ENCODE measurements around the gene WASF3. TPM values are rescaled to one million over a fixed set of nuclear protein-coding genes. Genes with fewer than 3 reads are reported as not detected.

WASF3 gene
- total RNA-seq, 2 donors from 2014 or later, result 11.8 to 14.4 TPM

DNA sequence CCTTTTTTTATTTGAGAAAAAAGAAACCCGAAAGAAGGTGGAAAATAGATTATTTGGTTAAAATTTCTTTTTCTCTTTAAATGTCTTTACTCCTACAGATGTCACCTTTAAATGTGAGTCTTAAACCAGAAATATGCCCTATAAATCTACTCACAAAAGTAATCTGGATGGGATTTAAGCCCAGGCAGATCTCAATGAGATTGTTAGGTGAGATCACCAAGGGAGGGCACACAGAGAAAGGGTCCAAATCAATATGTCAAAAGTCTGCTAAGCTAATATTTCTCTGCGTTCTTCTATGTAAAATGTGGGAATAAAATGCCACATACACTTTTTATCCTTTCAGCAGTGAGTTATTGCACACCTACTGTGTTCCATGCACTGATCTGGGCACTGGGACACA lies 32.9 kb downstream of the WASF3 start:
- TF ChIP-seq, protein P1, sequence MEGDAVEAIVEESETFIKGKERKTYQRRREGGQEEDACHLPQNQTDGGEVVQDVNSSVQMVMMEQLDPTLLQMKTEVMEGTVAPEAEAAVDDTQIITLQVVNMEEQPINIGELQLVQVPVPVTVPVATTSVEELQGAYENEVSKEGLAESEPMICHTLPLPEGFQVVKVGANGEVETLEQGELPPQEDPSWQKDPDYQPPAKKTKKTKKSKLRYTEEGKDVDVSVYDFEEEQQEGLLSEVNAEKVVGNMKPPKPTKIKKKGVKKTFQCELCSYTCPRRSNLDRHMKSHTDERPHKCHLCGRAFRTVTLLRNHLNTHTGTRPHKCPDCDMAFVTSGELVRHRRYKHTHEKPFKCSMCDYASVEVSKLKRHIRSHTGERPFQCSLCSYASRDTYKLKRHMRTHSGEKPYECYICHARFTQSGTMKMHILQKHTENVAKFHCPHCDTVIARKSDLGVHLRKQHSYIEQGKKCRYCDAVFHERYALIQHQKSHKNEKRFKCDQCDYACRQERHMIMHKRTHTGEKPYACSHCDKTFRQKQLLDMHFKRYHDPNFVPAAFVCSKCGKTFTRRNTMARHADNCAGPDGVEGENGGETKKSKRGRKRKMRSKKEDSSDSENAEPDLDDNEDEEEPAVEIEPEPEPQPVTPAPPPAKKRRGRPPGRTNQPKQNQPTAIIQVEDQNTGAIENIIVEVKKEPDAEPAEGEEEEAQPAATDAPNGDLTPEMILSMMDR (IDR thresholded peaks at IDR 0.05), result no peak
- no peak for DNase-seq (ENCODE audit: low spot score)
- no peak overlapping the region for H3K27ac ChIP-seq

DNA sequence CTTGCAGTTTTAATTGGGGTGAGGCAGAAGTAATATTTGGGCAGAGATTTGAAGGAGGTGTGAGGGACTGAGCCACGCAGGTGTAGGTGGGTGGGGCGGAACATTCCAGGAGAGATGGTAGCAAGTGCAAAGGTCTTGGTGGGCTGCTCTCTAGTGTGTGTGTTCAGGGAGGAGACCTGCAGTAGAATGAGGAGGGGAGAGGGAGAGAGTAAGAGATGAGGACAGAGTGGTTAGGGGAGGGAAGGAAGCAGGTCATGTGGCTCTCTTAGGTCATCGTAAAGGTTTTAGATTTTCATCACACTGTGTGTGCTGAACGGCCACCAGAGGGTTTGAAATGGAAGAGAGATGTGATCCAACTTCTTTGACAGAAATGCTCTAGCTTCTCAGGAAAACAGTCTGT lies 33.5 kb downstream of the WASF3 start:
- no peaks in the 10 kb centered on the region for H3K9me3 ChIP-seq
- H3K36me3 ChIP-seq, result no peaks in the 10 kb centered on the region
- DNase-seq (ENCODE audit: low spot score), result no peak
- H3K27me3 ChIP-seq, result no peaks in the 10 kb centered on the region
- H3K27ac ChIP-seq, result no peak overlapping the region
- H3K4me3 ChIP-seq, result no peak overlapping the region
- no peaks in the 10 kb centered on the region for H3K4me1 ChIP-seq
- TF ChIP-seq, protein P1 (IDR thresholded peaks at IDR 0.05), result no peak

More for the DNA sequence above, 32.9 kb downstream of the WASF3 start:
- Histone ChIP-seq H3K9me3 (no peaks in the 10 kb centered on the region), H3K27me3 (no peaks in the 10 kb centered on the region), H3K36me3 (no peaks in the 10 kb centered on the region), H3K4me1 (no peaks in the 10 kb centered on the region), H3K4me3 (no peak overlapping the region)

DNA sequence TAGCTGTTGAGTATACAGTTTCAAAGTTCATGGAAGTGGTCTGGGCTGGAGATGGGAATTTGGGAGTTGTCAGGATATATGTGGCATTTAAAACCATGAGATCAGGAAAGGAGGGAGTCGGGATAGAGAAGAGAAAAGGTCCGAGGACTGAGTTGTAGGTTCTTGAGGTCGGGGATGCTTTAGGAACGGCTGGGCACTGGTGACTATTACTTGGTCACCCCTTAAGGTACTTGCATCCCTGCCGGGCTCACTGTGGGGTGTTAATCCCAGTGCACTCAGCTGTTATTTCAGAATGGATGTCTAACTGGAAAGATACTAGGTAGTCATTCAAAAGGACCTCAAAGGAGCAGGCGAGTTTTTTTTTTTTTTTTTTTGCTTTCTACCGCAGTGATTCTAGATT lies 34.2 kb downstream of the WASF3 start:
- peaks cover 0 to 7% of the 10 kb centered on the region in 2 donors for H3K9me3 ChIP-seq
- DNase-seq (ENCODE audit: low spot score), result no peak
- no peaks in the 10 kb centered on the region for H3K4me1 ChIP-seq
- H3K4me3 ChIP-seq, result no peak overlapping the region
- TF ChIP-seq, protein P1 (IDR thresholded peaks at IDR 0.05), result no peak
- H3K27ac ChIP-seq, result no peak overlapping the region
- H3K27me3 ChIP-seq, result no peaks in the 10 kb centered on the region
- no peaks in the 10 kb centered on the region for H3K36me3 ChIP-seq

DNA sequence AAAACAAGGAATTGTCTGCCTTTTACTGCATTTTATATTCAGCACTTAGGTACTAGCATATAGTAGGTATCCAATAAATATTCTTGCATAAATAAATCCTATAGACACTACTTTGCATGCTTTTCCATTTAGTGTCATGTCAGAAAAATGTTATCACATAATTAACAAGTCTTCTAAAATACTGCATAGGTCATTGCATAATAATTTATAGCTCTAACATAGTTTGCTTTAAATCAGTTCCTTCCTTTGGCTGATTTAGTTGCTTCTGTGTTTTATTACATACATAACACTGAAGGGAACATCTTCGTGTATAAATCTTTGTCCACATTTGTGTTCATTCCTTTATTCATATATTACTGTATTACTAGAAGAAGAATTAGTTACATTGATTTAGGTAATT lies 36.2 kb downstream of the WASF3 start:
- no peak overlapping the region for H3K4me3 ChIP-seq
- DNase-seq (ENCODE audit: low spot score), result no peak
- H3K4me1 ChIP-seq, result no peaks in the 10 kb centered on the region
- TF ChIP-seq, protein P1 (IDR thresholded peaks at IDR 0.05), result no peak
- H3K27me3 ChIP-seq, result no peaks in the 10 kb centered on the region
- H3K36me3 ChIP-seq, result no peaks in the 10 kb centered on the region
- peaks cover 0 to 15% of the 10 kb centered on the region in 2 donors for H3K9me3 ChIP-seq
- no peak overlapping the region for H3K27ac ChIP-seq

DNA sequence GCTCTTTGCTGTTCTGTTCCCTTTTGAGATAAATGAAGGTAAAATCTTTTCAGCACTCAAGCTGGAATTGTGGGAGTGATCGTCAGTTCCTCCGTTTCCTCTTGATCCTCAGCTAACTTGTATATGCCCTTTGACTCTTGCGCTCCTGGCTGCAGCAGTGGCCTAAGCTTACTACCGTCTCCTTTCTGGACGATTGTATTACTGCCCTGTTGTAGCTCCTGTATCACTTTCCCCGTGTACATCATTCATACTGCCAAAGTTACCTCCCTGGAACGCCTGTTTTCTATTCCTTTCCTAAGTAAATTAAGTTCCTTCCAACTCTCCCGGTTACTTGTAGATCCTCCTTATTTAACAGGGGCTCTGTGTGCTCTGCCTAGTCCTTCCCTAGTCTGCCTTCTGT lies 36.9 kb downstream of the WASF3 start:
- Histone ChIP-seq H3K4me3 (no peak overlapping the region), H3K4me1 (no peaks in the 10 kb centered on the region), H3K9me3 (peaks cover 0 to 15% of the 10 kb centered on the region in 2 donors), H3K27me3 (no peaks in the 10 kb centered on the region), H3K36me3 (no peaks in the 10 kb centered on the region), H3K27ac (no peak overlapping the region)
- DNase-seq (ENCODE audit: low spot score), result no peak
- TF ChIP-seq, protein P1 (IDR thresholded peaks at IDR 0.05), result no peak

DNA sequence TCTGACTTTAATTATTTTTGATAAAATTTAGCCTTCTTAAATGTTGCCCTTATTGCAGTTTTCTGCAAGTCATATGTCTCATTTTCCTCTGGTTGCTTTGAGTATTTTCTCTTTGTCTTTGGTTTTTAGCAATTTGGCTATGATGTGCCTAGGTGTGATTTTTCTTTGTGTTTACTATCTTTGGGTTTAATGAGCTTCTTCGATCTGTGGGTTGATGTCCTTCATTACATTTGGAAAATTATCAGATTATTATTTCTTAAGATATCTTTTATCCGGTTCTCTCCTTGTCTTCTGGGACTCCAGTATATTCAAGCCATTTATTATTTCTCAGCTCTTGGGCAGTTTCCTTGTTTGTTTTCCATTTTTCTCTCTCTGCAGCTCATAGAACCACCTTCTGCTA lies 39.0 kb downstream of the WASF3 start:
- Histone ChIP-seq H3K9me3 (peaks cover 0 to 15% of the 10 kb centered on the region in 2 donors), H3K27ac (no peak overlapping the region), H3K36me3 (no peaks in the 10 kb centered on the region), H3K4me1 (peaks cover 0 to 4% of the 10 kb centered on the region in 2 donors), H3K27me3 (no peaks in the 10 kb centered on the region), H3K4me3 (no peak overlapping the region)
- TF ChIP-seq, protein P1 (IDR thresholded peaks at IDR 0.05), result no peak
- no peak for DNase-seq (ENCODE audit: low spot score)

Data from right atrium auricular region (tissue), 2 donors.